Osteoblast (primary cell): Measurements from ENCODE around the gene DDX46. TPM values are rescaled to one million over a fixed set of nuclear protein-coding genes. Genes with fewer than 3 reads are reported as not detected.

ENCODE experiments used
- DNase-seq: peaks from one replicate; pipeline ENCODE4 v3.0.0; 2011; ENCODE audit warnings: low spot score, mixed read lengths; ENCODE audit not compliant: insufficient read length; ENCODE audit errors: missing footprints
- H2AFZ ChIP-seq: 2 replicates; pipeline ENCODE4 v1.6.0; 2011; ENCODE audit warnings: mild to moderate bottlenecking, low read length
- H3K27ac ChIP-seq: 2 replicates; pipeline ENCODE4 v1.5.1; 2011; ENCODE audit warnings: mild to moderate bottlenecking, low read depth, low read length, moderate library complexity
- H3K27me3 ChIP-seq: 2 replicates; pipeline ENCODE4 v1.6.0; 2012; ENCODE audit warnings: mild to moderate bottlenecking, control low read depth, inconsistent platforms, low read length, moderate library complexity; ENCODE audit not compliant: insufficient read depth
- H3K36me3 ChIP-seq: 2 replicates; pipeline ENCODE4 v1.5.1; 2011; ENCODE audit warnings: mild to moderate bottlenecking, low read length, control low read depth, moderate library complexity; ENCODE audit not compliant: insufficient read depth
- H3K4me1 ChIP-seq: 2 replicates; pipeline ENCODE4 v1.5.1; 2011; ENCODE audit warnings: mild to moderate bottlenecking, low read length, control low read depth, moderate library complexity; ENCODE audit not compliant: insufficient read depth
- H3K4me2 ChIP-seq: 2 replicates; pipeline ENCODE4 v1.6.0; 2011; ENCODE audit warnings: mild to moderate bottlenecking, low read length; ENCODE audit not compliant: insufficient read depth
- H3K4me3 ChIP-seq: fragments of 200-600 bp; sonication (generic); 3 replicates; pipeline ENCODE4 v1.5.1; 2012; ENCODE audit warnings: mild to moderate bottlenecking, low read length, inconsistent platforms; ENCODE audit not compliant: insufficient read depth
- H3K79me2 ChIP-seq: 2 replicates; pipeline ENCODE4 v1.6.0; 2012; ENCODE audit warnings: mild to moderate bottlenecking, low read length, control low read depth, inconsistent platforms; ENCODE audit not compliant: insufficient read depth
- H3K9me3 ChIP-seq: 2 replicates; pipeline ENCODE4 v1.5.1; 2011; ENCODE audit warnings: low read depth, low read length, control low read depth
- H4K20me1 ChIP-seq: 2 replicates; pipeline ENCODE4 v1.6.0; 2012; ENCODE audit warnings: mild to moderate bottlenecking, low read length, control low read depth; ENCODE audit not compliant: insufficient read depth
- CTCF ChIP-seq: IDR thresholded peaks from 2 replicates; pipeline ENCODE4 v1.5.1; 2011; ENCODE audit warnings: mild to moderate bottlenecking, low read depth, low read length, moderate library complexity; ENCODE audit errors: extremely low read depth
- total RNA-seq: library from RNA; depleted of rRNA; stranded (reverse); fragments of >200 nt; gene quantifications from 2 replicates; pipeline ENCODE4 v1.2.3, GENCODE V29; 2012

DDX46 gene
- total RNA-seq, 1 donor = 20.6 TPM

GRCh38 chr5:134772461-134773125 is 14.0 kb downstream of the DDX46 start:
- TF ChIP-seq CTCF = no peak
- Histone ChIP-seq H3K79me2 (no peaks in the 10 kb centered on the region), H3K4me2 (no peak overlapping the region), H3K4me1 (no peaks in the 10 kb centered on the region), H3K27ac (no peak overlapping the region), H3K27me3 (no peaks in the 10 kb centered on the region), H2AFZ (no peak overlapping the region), H3K4me3 (no peak overlapping the region), H4K20me1 (no peaks in the 10 kb centered on the region), H3K9me3 (no peaks in the 10 kb centered on the region), H3K36me3 (peaks cover 59% of the 10 kb centered on the region)
- no peak for DNase-seq

GRCh38 chr5:134777366-134777765 is 18.8 kb downstream of the DDX46 start:
- DNase-seq = no peak
- no peak for TF ChIP-seq CTCF
- no peak overlapping the region for H3K4me3 ChIP-seq
- no peaks in the 10 kb centered on the region for H4K20me1 ChIP-seq
- H2AFZ ChIP-seq = no peak overlapping the region
- H3K27me3 ChIP-seq = no peaks in the 10 kb centered on the region
- no peak overlapping the region for H3K27ac ChIP-seq
- peaks cover 59% of the 10 kb centered on the region for H3K36me3 ChIP-seq
- H3K9me3 ChIP-seq = no peaks in the 10 kb centered on the region
- H3K4me2 ChIP-seq = no peak overlapping the region
- H3K79me2 ChIP-seq = no peaks in the 10 kb centered on the region
- no peaks in the 10 kb centered on the region for H3K4me1 ChIP-seq

DNA sequence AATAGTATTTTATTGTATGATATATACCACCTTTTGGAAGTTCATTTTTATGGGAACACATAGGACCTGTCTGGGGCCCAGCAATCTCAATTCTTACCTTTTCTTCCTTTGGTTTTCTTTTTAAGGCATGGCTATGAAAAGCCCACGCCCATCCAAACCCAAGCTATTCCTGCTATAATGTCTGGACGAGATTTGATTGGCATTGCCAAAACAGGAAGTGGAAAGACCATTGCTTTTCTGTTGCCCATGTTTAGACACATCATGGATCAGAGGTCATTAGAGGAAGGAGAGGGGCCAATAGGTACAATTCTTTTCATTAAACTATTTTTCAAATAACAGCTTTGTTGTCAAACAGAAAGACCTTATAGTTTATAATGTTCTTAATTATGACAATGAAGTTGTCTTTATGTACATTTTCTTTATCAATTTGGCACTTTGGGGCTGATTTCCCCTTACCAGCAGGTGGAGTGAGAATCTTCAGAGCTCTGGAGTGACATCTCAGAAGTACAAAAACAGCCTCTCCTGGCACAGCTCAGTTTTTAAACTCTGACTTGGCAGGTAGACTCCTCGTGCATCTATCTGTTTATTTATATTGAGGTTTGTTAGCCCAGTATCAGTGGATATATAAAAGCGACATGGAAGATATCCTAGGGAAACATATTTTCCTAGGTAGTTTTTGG is 25.8 kb downstream of the DDX46 start:
- H3K4me1 ChIP-seq = peaks cover 4% of the 10 kb centered on the region
- DNase-seq = no peak
- TF ChIP-seq CTCF = peak; percentile 39
- H3K79me2 ChIP-seq = no peaks in the 10 kb centered on the region
- H3K4me2 ChIP-seq = no peak overlapping the region
- H3K27ac ChIP-seq = peak overlapping the region; percentile 14
- H4K20me1 ChIP-seq = no peaks in the 10 kb centered on the region
- no peaks in the 10 kb centered on the region for H3K27me3 ChIP-seq
- no peak overlapping the region for H2AFZ ChIP-seq
- no peak overlapping the region for H3K4me3 ChIP-seq
- H3K36me3 ChIP-seq = peaks cover 66% of the 10 kb centered on the region
- H3K9me3 ChIP-seq = no peaks in the 10 kb centered on the region

DNA sequence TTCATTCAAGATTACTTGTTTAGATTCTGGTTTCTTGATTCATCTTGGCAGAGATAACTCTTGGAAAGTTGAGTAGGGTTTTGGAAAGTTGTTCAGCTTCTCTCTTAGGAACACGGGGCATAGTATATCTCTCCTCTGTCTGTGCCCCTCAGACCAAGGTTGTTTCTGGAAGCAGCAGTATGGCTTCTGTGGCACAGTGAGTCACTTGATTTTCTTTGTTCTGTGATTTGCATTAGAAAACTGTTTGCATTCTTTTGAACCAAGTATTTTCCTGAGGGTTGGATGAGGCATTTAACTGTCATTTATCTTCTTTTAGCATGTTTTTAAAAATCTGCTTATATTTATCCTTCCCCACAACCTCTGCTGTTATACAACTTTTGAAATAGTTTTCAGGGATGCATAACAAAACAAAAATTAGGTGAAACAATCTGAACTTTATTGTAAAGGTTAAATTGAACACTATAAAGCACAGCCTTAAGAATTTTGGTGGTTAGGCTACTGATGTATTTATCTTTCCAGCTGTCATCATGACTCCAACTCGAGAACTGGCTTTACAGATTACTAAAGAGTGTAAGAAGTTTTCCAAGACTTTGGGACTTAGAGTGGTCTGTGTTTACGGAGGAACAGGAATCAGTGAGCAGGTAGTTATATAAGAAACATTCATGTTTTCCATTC is 26.5 kb downstream of the DDX46 start:
- no peaks in the 10 kb centered on the region for H3K9me3 ChIP-seq
- H3K36me3 ChIP-seq = peaks cover 69% of the 10 kb centered on the region
- peak overlapping the region; percentile 14 for H3K27ac ChIP-seq
- H3K4me3 ChIP-seq = no peak overlapping the region
- TF ChIP-seq CTCF = no peak
- H3K4me1 ChIP-seq = peaks cover 4% of the 10 kb centered on the region
- peak; percentile 4 for DNase-seq
- no peaks in the 10 kb centered on the region for H3K79me2 ChIP-seq
- H3K4me2 ChIP-seq = no peak overlapping the region
- H2AFZ ChIP-seq = no peak overlapping the region
- no peaks in the 10 kb centered on the region for H4K20me1 ChIP-seq
- H3K27me3 ChIP-seq = no peaks in the 10 kb centered on the region
